ENCODE results near the gene ANKMY1. TPM values are rescaled to one million over a fixed set of nuclear protein-coding genes. Genes with fewer than 3 reads are reported as not detected.

ANKMY1 gene
- total and polyA plus RNA-seq, 2 donors (not counting 1 experiment from before 2014, with no cell fraction given): 51.7 to 72.1 TPM

- Histone ChIP-seq H3K79me2 (ENCODE audit: control insufficient read depth, insufficient read depth, low read length) (peaks cover 66% of the 10 kb centered on the region), H3K9me3 (ENCODE audit: control extremely low read depth in 1 of 3, control insufficient read depth in 2 of 3, insufficient read depth in 1 of 3, low read length in 2 of 3) (peaks cover 0 to 5% (median 0%) of the 10 kb centered on the region in 3 donors), H3K4me3 (ENCODE audit: control extremely low read depth in 1 of 5, extremely low read depth in 1 of 5, insufficient read depth in 1 of 5, low read depth in 2 of 5, low read length in 4 of 5) (no peak overlapping the region), H3K36me3 (replicated peaks in 1 of 2; ENCODE audit: control extremely low read depth in 1 of 2, control insufficient read depth in 1 of 2, extremely low read depth in 1 of 2, insufficient read depth in 2 of 2, low read length in 1 of 2) (peaks cover 0 to 35% of the 10 kb centered on the region in 2 experiments), H3K27me3 (replicated peaks in 1 of 4; ENCODE audit: control extremely low read depth in 1 of 4, control insufficient read depth in 3 of 4, insufficient read depth in 4 of 4, low read length in 3 of 4) (no peaks in the 10 kb centered on the region), H2AFZ (ENCODE audit: insufficient read depth, low read depth, low read length, poor library complexity, severe bottlenecking) (no peak overlapping the region), H3K4me1 (ENCODE audit: control insufficient read depth in 2 of 2, insufficient read depth in 2 of 2, low read length in 2 of 2) (peaks cover 9 to 27% of the 10 kb centered on the region in 2 donors), H3K4me2 (replicated peaks; ENCODE audit: low read depth, low read length, poor library complexity, severe bottlenecking) (peak overlapping the region; percentile 12), H4K20me1 (ENCODE audit: control insufficient read depth, insufficient read depth, low read length, poor library complexity, severe bottlenecking) (peaks cover 91% of the 10 kb centered on the region), H3K27ac (ENCODE audit: low read length in 2 of 2) (no peak overlapping the region), H3K9ac (ENCODE audit: low read length) (no peak overlapping the region)
- Mint-ChIP-seq H3K4me3 (no peak overlapping the region), H3K27me3 (no peaks in the 10 kb centered on the region), H3K27ac (peak overlapping the region; percentile 70), H3K9me3 (ENCODE audit: insufficient read depth) (no peaks in the 10 kb centered on the region), H3K4me1 (peaks cover 40% of the 10 kb centered on the region)
- WGBS (ENCODE audit: insufficient coverage): 80% methylated on average over 24 of the region's 27 CpGs
- intact Hi-C loops (cut with micrococcal nuclease): no loop called here
- ATAC-seq (ENCODE audit: low read depth): peak; percentile 21
- peak; percentile 63 for DNase-seq
- ChIA-PET POLR2A (interaction anchor here (1.2 kb wide), 1 partner anchor 13 kb away, joined by 4 read pairs; no protein-coding TSS in a partner anchor), CTCF (interaction anchor here (0.9 to 1.7 kb wide), 5 partner anchors 11 to 66 kb away, joined by 3 to 15 read pairs (median 6); no protein-coding TSS in a partner anchor)
- no peak for TF ChIP-seq EZH2 (IDR thresholded peaks at IDR 0.05; ENCODE audit: borderline replicate concordance, insufficient read depth, low read depth, low read length, poor library complexity, severe bottlenecking)
- peak; percentile 13 for TF ChIP-seq CTCF (IDR thresholded peaks at IDR 0.05)
These were observed 22.2 kb upstream of the ANKMY1 start for GRCh38 chr2:240579771-240580614.
